Endodermal cell (in vitro differentiated cells): ENCODE measurements around the gene PIK3IP1. TPM values are rescaled to one million over a fixed set of nuclear protein-coding genes. Genes with fewer than 3 reads are reported as not detected.

Experiments used
- DNase-seq: peaks from one replicate; pipeline ENCODE4 v3.0.0-alpha.2; 2017
- H3K27ac ChIP-seq: 2 replicates; pipeline ENCODE4 v1.5.1; 2013; ENCODE audit warnings: mild to moderate bottlenecking, low read depth, low read length, moderate library complexity
- H3K27me3 ChIP-seq: 2 replicates; pipeline ENCODE4 v1.6.1; 2013; ENCODE audit warnings: mild to moderate bottlenecking, low read length, moderate library complexity; ENCODE audit not compliant: insufficient read depth, control insufficient read depth, poor library complexity, severe bottlenecking
- H3K36me3 ChIP-seq: 2 replicates; pipeline ENCODE4 v1.7.0; 2013; ENCODE audit warnings: mild to moderate bottlenecking, low read length, moderate library complexity; ENCODE audit not compliant: control insufficient read depth, insufficient read depth
- H3K4me1 ChIP-seq: one replicate; pipeline ENCODE4 v1.7.0; 2013; ENCODE audit warnings: low read length; ENCODE audit not compliant: control insufficient read depth, insufficient read depth
- H3K4me3 ChIP-seq: 2 replicates; pipeline ENCODE4 v1.5.1; 2013; ENCODE audit warnings: mild to moderate bottlenecking, low read length, moderate library complexity
- H3K9ac ChIP-seq: 2 replicates; pipeline ENCODE4 v1.6.1; 2013; ENCODE audit warnings: mild to moderate bottlenecking, low read length, moderate library complexity; ENCODE audit not compliant: poor library complexity, severe bottlenecking; ENCODE audit errors: extremely low read depth
- H3K9me3 ChIP-seq: 2 replicates; pipeline ENCODE4 v1.6.1; 2013; ENCODE audit warnings: mild to moderate bottlenecking, low read length, moderate library complexity; ENCODE audit not compliant: control insufficient read depth
- H3K27ac Mint-ChIP-seq: 2 replicates; pipeline ENCODE4 v1.8.0; 2020; ENCODE audit warnings: mixed read lengths
- H3K27me3 Mint-ChIP-seq: 2 replicates; pipeline ENCODE4 v1.8.0; 2021; ENCODE audit warnings: mild to moderate bottlenecking, mixed read lengths; ENCODE audit not compliant: insufficient read depth
- H3K36me3 Mint-ChIP-seq: 2 replicates; pipeline ENCODE4 v1.8.0; 2020; ENCODE audit warnings: low read depth, mixed read lengths
- H3K4me1 Mint-ChIP-seq: 2 replicates; pipeline ENCODE4 v1.8.0; 2020; ENCODE audit warnings: mixed read lengths
- H3K4me3 Mint-ChIP-seq: 2 replicates; pipeline ENCODE4 v1.8.0; 2020; ENCODE audit warnings: mild to moderate bottlenecking, moderate library complexity, mixed read lengths
- H3K9me3 Mint-ChIP-seq: 2 replicates; pipeline ENCODE4 v1.8.0; 2020; ENCODE audit warnings: mild to moderate bottlenecking, mixed read lengths
- WGBS, 2 experiments: methylation state at CpG; one replicate each; pipeline versions ENCODE4 v1.1.5 to v1.1.7; 2013; ENCODE audit warnings: missing lambda C conversion rate in 2 of 2, mixed read lengths in 1 of 2; ENCODE audit not compliant: insufficient coverage in 1 of 2, insufficient read length in 1 of 2; 5-methylcytosine and 5-hydroxymethylcytosine counted together
- total RNA-seq, 2 donors: library from RNA; stranded (reverse); fragmentation: NEBNext Ultra II Directional in 1 of 2; extraction: Animal tissue kit (Norgen Biotek cat#: 25700) in 1 of 2; gene quantifications; 2 replicates in 1 of 2; 3 replicates in 1 of 2; pipeline ENCODE4 v1.2.1, GENCODE V29; 2021
- TF ChIP-seq, protein P1 (sequence below): fragments of 200-600 bp; sonication (generic); conservative IDR thresholded peaks from 2 replicates; pipeline ENCODE4 v1.5.0; 2021; ENCODE audit warnings: antibody characterized with exemption, mild to moderate bottlenecking

The PIK3IP1 gene
- total RNA-seq, 2 donors from 2014 or later: 2.0 to 3.5 TPM

GRCh38 chr22:31275576-31275975 is 16.7 kb downstream of the PIK3IP1 start:
- Mint-ChIP-seq H3K9me3 (no peaks in the 10 kb centered on the region), H3K27me3 (no peaks in the 10 kb centered on the region), H3K36me3 (peaks cover 60% of the 10 kb centered on the region), H3K27ac (no peak overlapping the region), H3K4me3 (no peak overlapping the region), H3K4me1 (peaks cover 8% of the 10 kb centered on the region)
- no peaks in the 10 kb centered on the region for H3K27me3 ChIP-seq
- TF ChIP-seq, protein P1, sequence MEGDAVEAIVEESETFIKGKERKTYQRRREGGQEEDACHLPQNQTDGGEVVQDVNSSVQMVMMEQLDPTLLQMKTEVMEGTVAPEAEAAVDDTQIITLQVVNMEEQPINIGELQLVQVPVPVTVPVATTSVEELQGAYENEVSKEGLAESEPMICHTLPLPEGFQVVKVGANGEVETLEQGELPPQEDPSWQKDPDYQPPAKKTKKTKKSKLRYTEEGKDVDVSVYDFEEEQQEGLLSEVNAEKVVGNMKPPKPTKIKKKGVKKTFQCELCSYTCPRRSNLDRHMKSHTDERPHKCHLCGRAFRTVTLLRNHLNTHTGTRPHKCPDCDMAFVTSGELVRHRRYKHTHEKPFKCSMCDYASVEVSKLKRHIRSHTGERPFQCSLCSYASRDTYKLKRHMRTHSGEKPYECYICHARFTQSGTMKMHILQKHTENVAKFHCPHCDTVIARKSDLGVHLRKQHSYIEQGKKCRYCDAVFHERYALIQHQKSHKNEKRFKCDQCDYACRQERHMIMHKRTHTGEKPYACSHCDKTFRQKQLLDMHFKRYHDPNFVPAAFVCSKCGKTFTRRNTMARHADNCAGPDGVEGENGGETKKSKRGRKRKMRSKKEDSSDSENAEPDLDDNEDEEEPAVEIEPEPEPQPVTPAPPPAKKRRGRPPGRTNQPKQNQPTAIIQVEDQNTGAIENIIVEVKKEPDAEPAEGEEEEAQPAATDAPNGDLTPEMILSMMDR: no peak
- WGBS, 2 experiments: 70 to 98% methylated on average over 3 to 5 of the region's 5 CpGs
- H3K27ac ChIP-seq: no peak overlapping the region
- no peak overlapping the region for H3K9ac ChIP-seq
- no peaks in the 10 kb centered on the region for H3K9me3 ChIP-seq
- H3K36me3 ChIP-seq: peaks cover 45% of the 10 kb centered on the region
- DNase-seq: no peak
- H3K4me1 ChIP-seq: peaks cover 5% of the 10 kb centered on the region
- H3K4me3 ChIP-seq: no peak overlapping the region

DNA sequence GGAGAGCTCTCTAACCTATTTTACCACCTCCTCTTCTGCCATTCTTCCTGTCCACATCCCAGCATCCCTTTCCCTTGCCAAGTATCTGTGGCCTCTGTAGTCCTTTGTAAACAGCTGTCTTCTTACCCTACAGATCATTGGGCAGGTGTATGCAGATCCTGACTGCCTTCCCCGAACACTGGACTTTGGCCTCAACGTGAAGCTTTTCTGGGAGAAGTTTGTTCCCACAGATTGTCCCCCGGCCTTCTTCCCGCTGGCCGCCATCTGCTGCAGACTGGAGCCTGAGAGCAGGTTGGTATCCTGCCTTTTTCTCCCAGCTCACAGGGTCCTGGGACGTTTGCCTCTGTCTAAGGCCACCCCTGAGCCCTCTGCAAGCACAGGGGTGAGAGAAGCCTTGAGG is 17.3 kb downstream of the PIK3IP1 start:
- TF ChIP-seq, protein P1: no peak
- DNase-seq: no peak
- no peaks in the 10 kb centered on the region for H3K27me3 ChIP-seq
- no peaks in the 10 kb centered on the region for H3K9me3 ChIP-seq
- H3K36me3 ChIP-seq: peaks cover 45% of the 10 kb centered on the region
- no peak overlapping the region for H3K4me3 ChIP-seq
- no peak overlapping the region for H3K27ac ChIP-seq
- 90 to 100% methylated on average over 5 to 6 of the region's 6 CpGs for WGBS, 2 experiments
- Mint-ChIP-seq H3K27ac (no peak overlapping the region), H3K9me3 (no peaks in the 10 kb centered on the region), H3K36me3 (peaks cover 63% of the 10 kb centered on the region), H3K27me3 (no peaks in the 10 kb centered on the region), H3K4me3 (no peak overlapping the region), H3K4me1 (peaks cover 13% of the 10 kb centered on the region)
- H3K9ac ChIP-seq: no peak overlapping the region
- peaks cover 5% of the 10 kb centered on the region for H3K4me1 ChIP-seq

GRCh38 chr22:31274017-31274416 is 18.3 kb downstream of the PIK3IP1 start:
- H3K9ac ChIP-seq: no peak overlapping the region
- H3K4me1 ChIP-seq: peaks cover 5% of the 10 kb centered on the region
- Mint-ChIP-seq H3K4me3 (no peak overlapping the region), H3K27me3 (no peaks in the 10 kb centered on the region), H3K9me3 (no peaks in the 10 kb centered on the region), H3K4me1 (peaks cover 18% of the 10 kb centered on the region), H3K27ac (no peak overlapping the region), H3K36me3 (peaks cover 63% of the 10 kb centered on the region)
- WGBS, 2 experiments: 100% methylated on average over 2 of the region's 3 CpGs; no CpG with 5 or more reads in 1 of the 2 experiments
- H3K27me3 ChIP-seq: no peaks in the 10 kb centered on the region
- no peak overlapping the region for H3K4me3 ChIP-seq
- TF ChIP-seq, protein P1: no peak
- no peaks in the 10 kb centered on the region for H3K9me3 ChIP-seq
- H3K36me3 ChIP-seq: peaks cover 43% of the 10 kb centered on the region
- no peak for DNase-seq
- no peak overlapping the region for H3K27ac ChIP-seq
